ENCODE data around the gene WDR87.

GRCh38 chr19:37955986-37956385 lies 49.6 kb upstream of the WDR87 start:
- TF ChIP-seq CTCF (IDR thresholded peaks at IDR 0.05), result no peak
- no peak for TF ChIP-seq HDAC2 (IDR thresholded peaks at IDR 0.05)
